ENCODE data around the gene INTS7. TPM values are rescaled to one million over a fixed set of nuclear protein-coding genes. Genes with fewer than 3 reads are reported as not detected.

Gene INTS7
- 13.4 TPM for total RNA-seq

GRCh38 chr1:212035123-212035834, at the start of gene INTS7, which contains the start of gene DTL:
Gene INTS7, minus strand, starts transcription at chr1:212035557. Its CDS starts 120 bp downstream, at chr1:212035437.
Gene DTL, plus strand, starts transcription at chr1:212035748. Its CDS starts 143 bp downstream, at chr1:212035891.
- peak; percentile 99 for DNase-seq (ENCODE audit: low spot score)

- DNase-seq (ENCODE audit: low spot score), result no peak
These were observed 47.5 kb upstream of the INTS7 start for GRCh38 chr1:212082765-212083406.

- DNase-seq (ENCODE audit: low spot score), result no peak
These were observed 43.5 kb upstream of the INTS7 start for GRCh38 chr1:212078826-212079225.

GRCh38 chr1:212077028-212077427, 41.7 kb upstream of the INTS7 start:
- no peak for DNase-seq (ENCODE audit: low spot score)

GRCh38 chr1:212074856-212075255, 39.5 kb upstream of the INTS7 start:
- DNase-seq (ENCODE audit: low spot score), result no peak

- DNase-seq (ENCODE audit: low spot score), result no peak
These were observed 39.0 kb upstream of the INTS7 start for GRCh38 chr1:212074313-212074712.

GRCh38 chr1:212073490-212073889, 38.1 kb upstream of the INTS7 start:
- no peak for DNase-seq (ENCODE audit: low spot score)

GRCh38 chr1:212072047-212072446, 36.7 kb upstream of the INTS7 start:
- DNase-seq (ENCODE audit: low spot score), result no peak

GRCh38 chr1:212070720-212071302, 35.5 kb upstream of the INTS7 start:
- DNase-seq (ENCODE audit: low spot score), result no peak

- no peak for DNase-seq (ENCODE audit: low spot score)
These were observed 32.4 kb upstream of the INTS7 start for GRCh38 chr1:212067787-212068186.

GRCh38 chr1:212062832-212063438, 27.6 kb upstream of the INTS7 start:
- no peak for DNase-seq (ENCODE audit: low spot score)

- DNase-seq (ENCODE audit: low spot score), result no peak
These were observed 25.5 kb upstream of the INTS7 start for GRCh38 chr1:212060632-212061472.

- DNase-seq (ENCODE audit: low spot score), result no peak
These were observed 20.0 kb upstream of the INTS7 start for GRCh38 chr1:212055333-212055732.

GRCh38 chr1:212053993-212054392, 18.6 kb upstream of the INTS7 start:
- DNase-seq (ENCODE audit: low spot score), result no peak

GRCh38 chr1:212045981-212046380, 10.6 kb upstream of the INTS7 start:
- DNase-seq (ENCODE audit: low spot score), result no peak

GRCh38 chr1:212044851-212045250, 9.5 kb upstream of the INTS7 start:
- no peak for DNase-seq (ENCODE audit: low spot score)

- no peak for DNase-seq (ENCODE audit: low spot score)
These were observed 7.1 kb upstream of the INTS7 start for GRCh38 chr1:212042436-212042835.

- DNase-seq (ENCODE audit: low spot score), result no peak
These were observed 5.5 kb upstream of the INTS7 start for GRCh38 chr1:212040629-212041412.

- DNase-seq (ENCODE audit: low spot score), result no peak
These were observed 4.3 kb upstream of the INTS7 start for GRCh38 chr1:212039622-212040021.

GRCh38 chr1:212037900-212038299, 2.5 kb upstream of the INTS7 start:
- no peak for DNase-seq (ENCODE audit: low spot score)
